ENCODE data around the gene CA11. TPM values are rescaled to one million over a fixed set of nuclear protein-coding genes. Genes with fewer than 3 reads are reported as not detected.
A peak's percentile ranks its signal among the peaks of the same experiment; 100 is the strongest.

The CA11 gene
- total RNA-seq, 2 donors from 2014 or later = 7.0 to 11.2 TPM

- Histone ChIP-seq H3K27ac (no peak overlapping the region), H3K36me3 (no peaks in the 10 kb centered on the region), H3K4me1 (replicated peaks) (no peaks in the 10 kb centered on the region), H3K27me3 (replicated peaks; ENCODE audit: insufficient read depth) (no peaks in the 10 kb centered on the region), H3K4me3 (no peak overlapping the region), H3K9me3 (no peaks in the 10 kb centered on the region)
- DNase-seq (ENCODE audit: low spot score) = no peak
- 92% methylated on average over 13 of the region's 13 CpGs for WGBS
- intact Hi-C loops (cut with DNase I) = loop anchor here (10.0 kb wide), 1 partner anchor 58 kb away; no protein-coding TSS in a partner anchor
- TF ChIP-seq POLR2A (IDR thresholded peaks at IDR 0.05) (no peak), CTCF (IDR thresholded peaks at IDR 0.05) (no peak), POLR2AphosphoS5 (IDR thresholded peaks at IDR 0.05) (no peak)
These were observed 30.9 kb upstream of the CA11 start for GRCh38 chr19:48676887-48677286.

- no peak for TF ChIP-seq CTCF (IDR thresholded peaks at IDR 0.05)
- DNase-seq (ENCODE audit: low spot score) = no peak
- Histone ChIP-seq H3K4me3 (no peak overlapping the region), H3K36me3 (no peaks in the 10 kb centered on the region), H3K4me1 (replicated peaks) (no peaks in the 10 kb centered on the region), H3K27me3 (replicated peaks; ENCODE audit: insufficient read depth) (no peaks in the 10 kb centered on the region), H3K27ac (no peak overlapping the region), H3K9me3 (no peaks in the 10 kb centered on the region)
- WGBS = 89% methylated on average over 17 of the region's 17 CpGs
- intact Hi-C loops (cut with DNase I) = loop anchor here (10.0 kb wide), 1 partner anchor 58 kb away; no protein-coding TSS in a partner anchor
These were observed 30.5 kb upstream of the CA11 start for GRCh38 chr19:48676487-48676886.

- intact Hi-C loops (cut with DNase I) = loop anchor here (10.0 kb wide), 1 partner anchor 60 kb away; no protein-coding TSS in a partner anchor
- no peaks in the 10 kb centered on the region for H3K36me3 ChIP-seq
- H3K9me3 ChIP-seq = no peaks in the 10 kb centered on the region
- TF ChIP-seq CTCF (IDR thresholded peaks at IDR 0.05) (peak; percentile 74 to 90 (median 84)), POLR2AphosphoS5 (IDR thresholded peaks at IDR 0.05) (peak; percentile 59), POLR2A (IDR thresholded peaks at IDR 0.05) (no peak)
- peak; percentile 84 for DNase-seq (ENCODE audit: low spot score)
- no peaks in the 10 kb centered on the region for H3K27me3 ChIP-seq (replicated peaks; ENCODE audit: insufficient read depth)
- no peak overlapping the region for H3K4me3 ChIP-seq
- no peak overlapping the region for H3K27ac ChIP-seq
- 37% methylated on average over 28 of the region's 28 CpGs for WGBS
- no peaks in the 10 kb centered on the region for H3K4me1 ChIP-seq (replicated peaks)
These were observed 29.2 kb upstream of the CA11 start for GRCh38 chr19:48674921-48675824.

- H3K27me3 ChIP-seq (replicated peaks; ENCODE audit: insufficient read depth) = no peaks in the 10 kb centered on the region
- no peak for DNase-seq (ENCODE audit: low spot score)
- H3K4me1 ChIP-seq (replicated peaks) = no peaks in the 10 kb centered on the region
- TF ChIP-seq POLR2A (IDR thresholded peaks at IDR 0.05) (no peak), POLR2AphosphoS5 (IDR thresholded peaks at IDR 0.05) (no peak), CTCF (IDR thresholded peaks at IDR 0.05) (no peak)
- H3K4me3 ChIP-seq = no peak overlapping the region
- no peaks in the 10 kb centered on the region for H3K36me3 ChIP-seq
- WGBS = 88% methylated on average over 19 of the region's 19 CpGs
- no peak overlapping the region for H3K27ac ChIP-seq
- H3K9me3 ChIP-seq = no peaks in the 10 kb centered on the region
- intact Hi-C loops (cut with DNase I) = loop anchor here (10.0 kb wide), 1 partner anchor 60 kb away; no protein-coding TSS in a partner anchor
These were observed 28.3 kb upstream of the CA11 start for GRCh38 chr19:48674216-48674809.

Measured in prostate gland (tissue), 2 donors.